Erythroblast (primary cell): ENCODE measurements around the gene SCD.
"Not testable (repeated sequence)": the region's sequence is repeated elsewhere in the genome, so short reads cannot be mapped to it uniquely, and the experiment has no call there.

ENCODE experiments used
- GATA1 ChIP-seq: IDR thresholded peaks from 2 replicates; pipeline ENCODE4 v1.6.1; 2011; ENCODE audit warnings: low read depth, mild to moderate bottlenecking, control low read depth, low read length, moderate library complexity
- POLR2A ChIP-seq: IDR thresholded peaks from 2 replicates; pipeline ENCODE4 v1.6.1; 2011; ENCODE audit warnings: mild to moderate bottlenecking, low read length

- TF ChIP-seq POLR2A, GATA1: not testable (repeated sequence)
Observed at GRCh38 chr10:100376656-100377055, 29.6 kb downstream of the SCD start.
